Occipital lobe (tissue), 2 donors: ENCODE data around the gene RBM28. TPM values are rescaled to one million over a fixed set of nuclear protein-coding genes. Genes with fewer than 3 reads are reported as not detected.

Experiments used
- DNase-seq: peaks from one replicate; lab custom pipeline; 2025; lab: John Stamatoyannopoulos, UW
- total RNA-seq: library from RNA; depleted of rRNA; stranded (reverse); fragments of >200 nt; gene quantifications from one replicate; pipeline ENCODE4 v1.2.3, GENCODE V29; 2014

Gene RBM28
- 12.5 TPM for total RNA-seq

GRCh38 chr7:128343554-128344430, at the start of gene RBM28:
Gene RBM28, minus strand, starts transcription at chr7:128343908. Its CDS starts 115 bp downstream, at chr7:128343793.
- DNase-seq: peak; percentile 80

GRCh38 chr7:128392446-128393327, 49.0 kb upstream of the RBM28 start:
- no peak for DNase-seq

GRCh38 chr7:128391805-128392204, 48.1 kb upstream of the RBM28 start:
- DNase-seq: no peak

- no peak for DNase-seq
These were observed 47.3 kb upstream of the RBM28 start for GRCh38 chr7:128390871-128391565.

- DNase-seq: no peak
These were observed 46.1 kb upstream of the RBM28 start for GRCh38 chr7:128389618-128390329.

- no peak for DNase-seq
These were observed 45.4 kb upstream of the RBM28 start for GRCh38 chr7:128389085-128389617.

- no peak for DNase-seq
These were observed 44.4 kb upstream of the RBM28 start for GRCh38 chr7:128388145-128388485.

GRCh38 chr7:128387216-128388144, 43.8 kb upstream of the RBM28 start:
- DNase-seq: peak; percentile 65

- DNase-seq: no peak
These were observed 42.5 kb upstream of the RBM28 start for GRCh38 chr7:128385988-128386925.

- DNase-seq: no peak
These were observed 41.0 kb upstream of the RBM28 start for GRCh38 chr7:128384726-128385125.

- no peak for DNase-seq
These were observed 40.1 kb upstream of the RBM28 start for GRCh38 chr7:128383776-128384175.

- no peak for DNase-seq
These were observed 37.6 kb upstream of the RBM28 start for GRCh38 chr7:128381161-128381821.

GRCh38 chr7:128380483-128381106, 36.9 kb upstream of the RBM28 start:
- no peak for DNase-seq

- DNase-seq: no peak
These were observed 36.3 kb upstream of the RBM28 start for GRCh38 chr7:128379900-128380479.

GRCh38 chr7:128378637-128379036, 34.9 kb upstream of the RBM28 start:
- no peak for DNase-seq

GRCh38 chr7:128376077-128376476, 32.4 kb upstream of the RBM28 start:
- DNase-seq: no peak

- no peak for DNase-seq
These were observed 30.3 kb upstream of the RBM28 start for GRCh38 chr7:128374041-128374440.
